Endothelial cell of umbilical vein (primary cell): Measurements from ENCODE around the gene CCDC197. TPM values are rescaled to one million over a fixed set of nuclear protein-coding genes. Genes with fewer than 3 reads are reported as not detected.

ENCODE experiments used
- BruUV-seq: library from RNA; stranded (reverse); fragments of 400-500 nt; replicated peaks from 2 replicates; lab custom pipeline; 2021; lab: Mats Ljungman, UMichigan
- CTCF ChIA-PET: fragments of 300-600, 350-600 bp; sonication (Branson Sonifier 250); formaldehyde crosslinking; loops from one replicate; lab custom pipeline; 2021; ENCODE audit warnings: antibody characterized with exemption, inconsistent platforms; lab: Charles Lee
- POLR2A ChIA-PET: fragments of 300-600, 350-600 bp; sonication (Branson Sonifier 250); formaldehyde crosslinking; loops from one replicate; lab custom pipeline; 2021; ENCODE audit warnings: antibody characterized with exemption, inconsistent platforms; lab: Charles Lee
- DNase-seq: peaks from one replicate; pipeline ENCODE4 v3.0.0-alpha.2; 2011; ENCODE audit warnings: low read depth, low spot score
- FAIRE-seq: peaks from 2 replicates; lab custom pipeline; 2011; peaks lifted over from hg19 to GRCh38; lab: Jason Lieb, UNC
- H2AFZ ChIP-seq: 2 replicates; pipeline ENCODE4 v1.6.0; 2012; ENCODE audit warnings: low read depth, low read length, control low read depth, inconsistent platforms
- H3K27ac ChIP-seq: 2 replicates; pipeline ENCODE4 v1.5.1; 2011; ENCODE audit warnings: low read depth, mild to moderate bottlenecking, control low read depth, low read length, moderate library complexity; ENCODE audit not compliant: insufficient read depth
- H3K27me3 ChIP-seq, 2 experiments: 2 replicates each; pipeline versions ENCODE4 v1.6.0 to v1.6.1; 2011; ENCODE audit warnings: low read length in 2 of 2, mixed read lengths in 1 of 2; ENCODE audit not compliant: control insufficient read depth in 2 of 2, insufficient read depth in 2 of 2
- H3K36me3 ChIP-seq, 2 experiments: 2 replicates in 1 of 2; 3 replicates in 1 of 2; pipeline ENCODE4 v1.5.1; 2011; ENCODE audit warnings: low read length in 2 of 2, mild to moderate bottlenecking in 1 of 2, moderate library complexity in 1 of 2; ENCODE audit not compliant: control insufficient read depth in 2 of 2, insufficient read depth in 2 of 2; ENCODE audit errors: extremely low read depth in 1 of 2
- H3K4me1 ChIP-seq: 3 replicates; pipeline ENCODE4 v1.5.1; 2011; ENCODE audit warnings: mild to moderate bottlenecking, low read length; ENCODE audit not compliant: control insufficient read depth, insufficient read depth; ENCODE audit errors: extremely low read depth
- H3K4me2 ChIP-seq: 2 replicates; pipeline ENCODE4 v1.6.1; 2011; ENCODE audit warnings: low read length, control low read depth, mixed read lengths; ENCODE audit not compliant: insufficient read depth
- H3K4me3 ChIP-seq, 3 experiments: fragments of 200-600 bp in 1 of 3; sonication (generic), shearing (Covaris generic) in 1 of 3; replicated peaks in 1 of 3; 2 replicates each; pipeline ENCODE4 v1.5.1; 2011 to 2016; ENCODE audit warnings: control low read depth in 3 of 3, low read length in 3 of 3, mild to moderate bottlenecking in 2 of 3, inconsistent platforms in 1 of 3, low read depth in 1 of 3, moderate library complexity in 1 of 3; ENCODE audit not compliant: insufficient read depth in 1 of 3
- H3K79me2 ChIP-seq: 2 replicates; pipeline ENCODE4 v1.6.0; 2012; ENCODE audit warnings: low read length, inconsistent platforms; ENCODE audit not compliant: control insufficient read depth, insufficient read depth
- H3K9ac ChIP-seq: replicated peaks from 2 replicates; pipeline ENCODE3; 2011; ENCODE audit warnings: low read length, control low read depth; ENCODE audit not compliant: insufficient read depth; ENCODE audit errors: extremely low read depth
- H3K9me1 ChIP-seq: replicated peaks from 3 replicates; pipeline ENCODE4 v1.6.0; 2011; ENCODE audit warnings: mild to moderate bottlenecking, low read length; ENCODE audit not compliant: control insufficient read depth, insufficient read depth; ENCODE audit errors: extremely low read depth
- H3K9me3 ChIP-seq: replicated peaks from 2 replicates; pipeline ENCODE4 v1.5.1; 2012; ENCODE audit warnings: low read length, inconsistent platforms; ENCODE audit not compliant: control insufficient read depth, insufficient read depth
- H4K20me1 ChIP-seq: replicated peaks from 2 replicates; pipeline ENCODE3; 2011; ENCODE audit warnings: mild to moderate bottlenecking, low read length; ENCODE audit not compliant: control insufficient read depth, insufficient read depth; ENCODE audit errors: extremely low read depth
- CTCF ChIP-seq, 2 donors: IDR thresholded peaks; 1 replicate in 1 of 2; 2 replicates in 1 of 2; pipeline ENCODE4 v1.5.1; 2011; ENCODE audit warnings: low read length in 2 of 2, mild to moderate bottlenecking in 2 of 2, moderate library complexity in 2 of 2, control low read depth in 1 of 2, inconsistent platforms in 1 of 2, low read depth in 1 of 2; ENCODE audit not compliant: insufficient read depth in 1 of 2; ENCODE audit errors: extremely low read depth in 1 of 2
- EZH2 ChIP-seq: IDR thresholded peaks from 2 replicates; pipeline ENCODE4 v1.6.1; 2012; ENCODE audit warnings: borderline replicate concordance, low read depth, mild to moderate bottlenecking, moderate library complexity, low read length, inconsistent platforms; ENCODE audit not compliant: severe bottlenecking
- FOS ChIP-seq: IDR thresholded peaks from 2 replicates; pipeline ENCODE4 v1.6.1; 2011; ENCODE audit warnings: mild to moderate bottlenecking, low read length, moderate library complexity, borderline replicate concordance; ENCODE audit not compliant: insufficient read depth
- GATA2 ChIP-seq: IDR thresholded peaks from 2 replicates; pipeline ENCODE4 v1.7.0; 2011; ENCODE audit warnings: low read depth, mild to moderate bottlenecking, moderate library complexity, mixed read lengths, low read length; ENCODE audit not compliant: insufficient read length, insufficient read depth
- JUN ChIP-seq: IDR thresholded peaks from 2 replicates; pipeline ENCODE4 v1.6.1; 2011; ENCODE audit warnings: borderline replicate concordance, low read depth; ENCODE audit not compliant: insufficient read length, insufficient read depth
- MYC ChIP-seq: IDR thresholded peaks from one replicate; pipeline ENCODE4 v1.6.1; 2011; ENCODE audit warnings: mild to moderate bottlenecking, low read depth, low read length
- POLR2A ChIP-seq: IDR thresholded peaks from 2 replicates; pipeline ENCODE4 v1.6.1; 2012; ENCODE audit warnings: low read depth, mild to moderate bottlenecking, control low read depth, low read length
- POLR2AphosphoS5 ChIP-seq: IDR thresholded peaks from 2 replicates; pipeline ENCODE4 v1.6.1; 2012; ENCODE audit warnings: low read depth, mild to moderate bottlenecking, control low read depth, low read length, moderate library complexity; ENCODE audit not compliant: insufficient read depth
- dilution Hi-C: fragments of 300-500 bp; cut with MboI; formaldehyde crosslinking; loops from one replicate; pipeline ENCODE4 v1.15.0; 2019; ENCODE audit warnings: low sequenced_read_pairs; ENCODE audit not compliant: extremely low pct_ligation_motif_present
- intact Hi-C: fragments of 100-400 bp; cut with micrococcal nuclease; formaldehyde crosslinking; loops from one replicate; pipeline ENCODE4 v1.10.0; 2022
- polyA plus RNA-seq, 4 experiments: library from polyadenylated mRNA; depleted of rRNA in 3 of 4; stranded (reverse) in 3 of 4; unstranded in 1 of 4; fragments of >200 nt; gene quantifications; 2 replicates each; pipeline versions ENCODE4 v1.2.1 to v1.2.3, GENCODE V29; 2011 to 2012; ENCODE audit warnings: missing spikeins in 1 of 4
- total RNA-seq: library from RNA; stranded (reverse); gene quantifications from 2 replicates; pipeline ENCODE4 v1.2.3, GENCODE V29; 2021
- TF ChIP-seq, protein P1 (sequence below): IDR thresholded peaks from 2 replicates; pipeline ENCODE4 v1.6.1; 2011; ENCODE audit not compliant: insufficient read depth, insufficient read length

Gene CCDC197
- total and polyA plus RNA-seq, 2 donors (not counting 3 experiments of a cell fraction or from before 2014, with no cell fraction given), result not detected

DNA sequence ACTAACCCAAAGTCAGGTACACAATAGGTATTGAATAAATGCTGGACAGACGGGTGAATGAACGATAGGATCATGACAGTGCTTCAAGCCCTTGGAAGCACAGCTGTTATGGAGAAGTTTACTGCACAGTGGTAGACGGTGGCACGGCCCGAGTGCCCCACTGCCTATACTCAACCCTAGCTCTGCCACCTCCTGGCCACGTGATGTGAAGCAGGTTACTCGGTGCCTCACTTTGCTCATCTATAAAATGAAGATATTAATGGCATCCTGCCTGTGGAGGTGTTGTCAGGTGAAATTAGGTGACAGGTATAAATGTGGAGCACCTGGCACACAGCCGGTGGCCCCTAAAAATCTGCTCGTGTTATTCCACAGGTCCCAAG, 26.5 kb upstream of the CCDC197 start:
- CTCF ChIA-PET, result interaction anchor here (0.5 to 8.6 kb wide), 6 partner anchors 22 to 1011 kb away, joined by 3 to 116 read pairs (median 3); no protein-coding TSS in a partner anchor
- TF ChIP-seq POLR2A (no peak), POLR2AphosphoS5 (no peak), GATA2 (no peak), EZH2 (no peak), CTCF (IDR thresholded peaks at IDR 0.05; ENCODE audit: extremely low read depth in 1 of 2, insufficient read depth in 1 of 2, low read depth in 1 of 2, low read length in 2 of 2) (no peak), MYC (no peak), JUN (no peak), FOS (no peak)
- TF ChIP-seq, protein P1, sequence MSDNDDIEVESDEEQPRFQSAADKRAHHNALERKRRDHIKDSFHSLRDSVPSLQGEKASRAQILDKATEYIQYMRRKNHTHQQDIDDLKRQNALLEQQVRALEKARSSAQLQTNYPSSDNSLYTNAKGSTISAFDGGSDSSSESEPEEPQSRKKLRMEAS, result no peak
- Histone ChIP-seq H2AFZ (no peak overlapping the region), H3K79me2 (no peaks in the 10 kb centered on the region), H3K9me3 (no peaks in the 10 kb centered on the region), H3K27me3 (no peaks in the 10 kb centered on the region), H3K36me3 (no peaks in the 10 kb centered on the region), H3K9ac (no peak overlapping the region), H3K4me2 (no peak overlapping the region), H4K20me1 (no peaks in the 10 kb centered on the region), H3K4me3 (no peak overlapping the region), H3K9me1 (no peaks in the 10 kb centered on the region), H3K4me1 (no peaks in the 10 kb centered on the region), H3K27ac (no peak overlapping the region)
- dilution Hi-C loops, result no loop called here
- intact Hi-C loops, result no loop called here
- BruUV-seq, result no TSS peak
- DNase-seq (no peak), FAIRE-seq (no peak)
- POLR2A ChIA-PET, result no interaction called here
